HG02885 (cell line): ENCODE measurements around the gene TNFRSF1A.

Experiments used
- ATAC-seq: cut with Tn5 transposase; IDR thresholded peaks from one replicate; pipeline ENCODE4 v1.9.1; 2021; ENCODE audit warnings: mild to moderate bottlenecking; ENCODE audit not compliant: unreplicated experiment, poor library complexity

Gene TNFRSF1A

DNA sequence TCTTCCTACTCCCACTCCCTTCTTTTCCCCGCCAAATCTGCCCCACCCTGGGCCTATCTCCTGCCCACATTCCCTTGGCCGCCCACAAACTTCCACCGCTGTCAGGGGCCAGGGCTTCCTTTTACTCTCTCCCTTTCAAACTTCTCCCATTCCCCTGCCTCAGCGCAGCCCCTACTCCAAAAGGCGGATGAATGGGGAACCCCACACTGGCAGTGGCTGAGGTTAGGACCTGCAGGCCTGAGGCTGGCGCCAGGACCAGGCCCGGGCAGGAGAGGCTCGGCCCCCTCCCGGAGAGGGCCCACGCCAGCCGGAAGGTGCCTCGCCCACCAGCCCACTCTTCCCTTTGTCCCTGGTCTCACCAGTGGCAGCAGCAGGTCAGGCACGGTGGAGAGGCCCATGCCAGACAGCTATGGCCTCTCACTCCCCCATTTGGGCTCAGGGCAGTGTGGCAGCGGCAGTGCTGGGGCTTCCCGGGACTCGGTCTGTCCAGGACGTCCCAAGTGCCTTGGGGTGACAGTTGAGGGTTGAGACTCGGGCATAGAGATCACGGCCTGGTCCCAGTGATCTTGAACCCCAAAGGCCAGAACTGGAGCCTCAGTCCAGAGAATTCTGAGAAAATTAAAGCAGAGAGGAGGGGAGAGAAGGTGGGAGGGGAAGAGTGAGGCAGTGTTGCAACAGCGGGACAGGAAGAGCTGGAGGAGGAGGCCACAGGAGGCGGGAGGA is at the start of gene TNFRSF1A:
Gene TNFRSF1A (minus strand): TSS at position 660 of the 723 bp plus-strand sequence. CDS start 262 bp downstream, at position 398.
- no peak for ATAC-seq

DNA sequence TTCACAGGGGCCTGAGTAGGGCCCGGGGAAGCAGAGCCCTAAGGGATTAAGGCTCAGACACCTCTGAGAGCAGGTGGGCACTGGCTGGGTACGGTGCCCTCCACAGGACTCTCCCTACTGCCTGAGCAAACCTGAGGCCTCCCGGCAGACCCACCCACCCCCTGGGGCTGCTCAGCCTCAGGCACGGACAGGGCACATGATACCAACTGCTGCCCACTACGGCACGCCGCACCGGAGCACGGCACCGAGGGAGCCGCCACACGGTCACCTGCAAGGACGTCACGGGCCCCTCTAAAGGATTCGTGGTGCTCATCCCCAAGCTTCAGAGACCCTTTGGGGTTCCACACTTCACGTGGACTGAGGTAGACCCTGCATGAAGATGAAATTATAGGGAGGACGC is 49.1 kb upstream of the TNFRSF1A start:
- ATAC-seq, result no peak

DNA sequence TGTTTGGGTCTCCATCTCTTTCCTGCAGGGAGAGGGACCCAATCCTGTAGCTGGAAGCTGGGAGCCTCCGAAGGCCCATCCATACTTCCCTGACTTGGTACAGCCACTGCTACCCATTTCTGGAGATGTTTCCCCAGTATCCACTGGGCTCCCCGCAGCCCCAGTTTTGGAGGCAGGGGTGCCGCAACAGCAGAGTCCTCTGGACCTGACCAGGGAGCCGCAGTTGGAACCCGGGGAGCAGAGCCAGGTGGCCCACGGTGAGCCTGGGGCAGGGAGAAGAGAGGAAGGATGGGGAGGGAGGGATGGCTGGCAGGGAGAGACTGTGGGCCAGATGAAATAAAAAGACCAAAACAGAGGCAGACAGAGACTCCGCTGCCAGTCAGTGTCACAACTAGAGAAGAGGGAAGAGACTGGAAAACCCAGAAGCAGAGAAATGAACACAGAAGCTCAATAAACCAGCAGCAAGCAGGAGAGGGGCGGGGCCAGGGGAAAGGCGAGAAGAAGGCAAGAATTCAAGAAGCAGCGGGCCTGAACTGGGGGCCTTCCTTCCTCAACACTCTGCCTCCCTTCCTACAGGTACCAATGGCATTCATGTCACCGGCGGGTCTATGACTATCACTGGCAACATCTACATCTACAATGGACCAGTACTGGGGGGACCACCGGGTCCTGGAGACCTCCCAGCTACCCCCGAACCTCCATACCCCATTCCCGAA is 48.4 kb upstream of the TNFRSF1A start:
- no peak for ATAC-seq

DNA sequence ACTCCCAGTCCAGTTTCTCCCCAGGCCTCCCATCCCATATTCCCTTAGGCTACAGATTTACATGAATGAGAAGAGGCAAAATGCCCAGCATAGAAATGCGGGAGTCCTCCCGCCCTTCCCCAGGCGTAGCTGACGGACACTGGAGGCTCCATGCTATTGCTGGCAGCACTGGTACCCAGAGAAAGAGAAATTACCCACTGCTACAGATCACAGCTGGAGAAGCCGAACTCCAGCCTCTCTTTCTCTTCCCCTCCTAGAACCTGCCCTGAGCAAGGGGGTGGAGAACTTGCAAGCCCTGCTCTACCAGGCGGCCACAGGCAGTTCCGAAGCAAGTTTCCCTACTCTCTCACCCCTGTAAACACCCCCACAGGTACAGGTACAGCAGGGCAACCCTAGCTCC is 45.7 kb upstream of the TNFRSF1A start:
- ATAC-seq, result no peak

DNA sequence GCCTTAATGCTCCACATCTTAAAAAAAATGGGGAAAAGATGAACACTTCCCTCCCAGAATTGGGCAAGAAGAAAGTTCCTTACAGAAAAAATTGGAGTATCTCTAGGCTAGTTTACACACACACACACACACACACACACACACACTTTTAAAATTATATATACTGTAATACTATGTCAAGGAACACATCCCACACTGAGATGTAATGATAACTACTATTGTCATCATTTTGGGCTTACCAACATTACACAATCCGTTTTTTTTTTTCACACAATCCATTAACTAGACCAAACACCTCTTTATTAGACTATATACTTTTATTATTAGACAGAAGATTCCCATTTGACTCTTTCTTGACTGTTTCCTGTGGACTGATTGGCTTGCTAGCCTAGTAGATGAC is 44.6 kb upstream of the TNFRSF1A start:
- ATAC-seq, result no peak

DNA sequence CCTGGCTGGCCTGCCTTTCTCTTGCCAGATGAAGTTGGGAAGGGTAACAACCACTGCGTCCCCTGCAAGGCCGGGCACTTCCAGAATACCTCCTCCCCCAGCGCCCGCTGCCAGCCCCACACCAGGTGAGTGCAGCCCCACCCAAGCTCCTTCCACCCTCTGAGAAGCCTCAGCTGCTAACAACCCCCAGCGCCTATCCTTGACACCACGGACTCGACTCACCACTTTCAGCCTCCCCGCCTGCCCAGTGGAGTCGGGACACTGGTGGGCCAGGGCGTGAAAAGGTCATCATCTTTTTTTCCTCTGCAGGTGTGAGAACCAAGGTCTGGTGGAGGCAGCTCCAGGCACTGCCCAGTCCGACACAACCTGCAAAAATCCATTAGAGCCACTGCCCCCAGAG is 44.2 kb upstream of the TNFRSF1A start:
- ATAC-seq, result no peak

DNA sequence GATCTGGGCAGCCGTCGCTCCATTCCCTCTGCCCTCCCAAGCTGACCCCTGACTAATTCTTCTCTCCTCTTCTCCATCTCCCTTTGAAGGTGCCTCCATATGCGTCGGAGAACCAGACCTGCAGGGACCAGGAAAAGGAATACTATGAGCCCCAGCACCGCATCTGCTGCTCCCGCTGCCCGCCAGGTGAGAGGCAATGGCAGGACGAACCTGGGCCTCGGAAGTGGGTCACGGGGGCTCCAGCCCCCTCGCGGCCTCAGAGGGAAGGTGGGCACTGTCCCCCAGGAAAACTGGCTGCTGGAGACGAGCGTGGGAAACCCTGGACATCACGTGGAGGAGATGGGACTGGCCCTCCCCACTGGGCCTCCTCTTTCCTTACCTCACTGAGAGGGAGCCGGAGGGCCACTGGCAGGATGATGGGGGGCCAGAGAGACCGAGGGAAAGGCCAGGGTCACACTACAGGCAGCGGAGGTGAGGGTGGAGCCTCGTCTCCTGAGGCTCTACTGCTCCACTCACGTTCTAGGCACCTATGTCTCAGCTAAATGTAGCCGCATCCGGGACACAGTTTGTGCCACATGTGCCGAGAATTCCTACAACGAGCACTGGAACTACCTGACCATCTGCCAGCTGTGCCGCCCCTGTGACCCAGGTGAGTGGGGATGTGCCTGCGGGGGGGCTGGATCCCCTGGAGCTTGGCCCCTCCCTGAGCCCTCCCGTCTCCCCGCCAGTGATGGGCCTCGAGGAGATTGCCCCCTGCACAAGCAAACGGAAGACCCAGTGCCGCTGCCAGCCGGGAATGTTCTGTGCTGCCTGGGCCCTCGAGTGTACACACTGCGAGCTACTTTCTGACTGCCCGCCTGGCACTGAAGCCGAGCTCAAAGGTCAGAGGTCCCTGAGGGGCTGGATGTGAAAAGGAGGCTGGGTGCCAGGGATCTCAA is 42.9 kb upstream of the TNFRSF1A start:
- no peak for ATAC-seq

DNA sequence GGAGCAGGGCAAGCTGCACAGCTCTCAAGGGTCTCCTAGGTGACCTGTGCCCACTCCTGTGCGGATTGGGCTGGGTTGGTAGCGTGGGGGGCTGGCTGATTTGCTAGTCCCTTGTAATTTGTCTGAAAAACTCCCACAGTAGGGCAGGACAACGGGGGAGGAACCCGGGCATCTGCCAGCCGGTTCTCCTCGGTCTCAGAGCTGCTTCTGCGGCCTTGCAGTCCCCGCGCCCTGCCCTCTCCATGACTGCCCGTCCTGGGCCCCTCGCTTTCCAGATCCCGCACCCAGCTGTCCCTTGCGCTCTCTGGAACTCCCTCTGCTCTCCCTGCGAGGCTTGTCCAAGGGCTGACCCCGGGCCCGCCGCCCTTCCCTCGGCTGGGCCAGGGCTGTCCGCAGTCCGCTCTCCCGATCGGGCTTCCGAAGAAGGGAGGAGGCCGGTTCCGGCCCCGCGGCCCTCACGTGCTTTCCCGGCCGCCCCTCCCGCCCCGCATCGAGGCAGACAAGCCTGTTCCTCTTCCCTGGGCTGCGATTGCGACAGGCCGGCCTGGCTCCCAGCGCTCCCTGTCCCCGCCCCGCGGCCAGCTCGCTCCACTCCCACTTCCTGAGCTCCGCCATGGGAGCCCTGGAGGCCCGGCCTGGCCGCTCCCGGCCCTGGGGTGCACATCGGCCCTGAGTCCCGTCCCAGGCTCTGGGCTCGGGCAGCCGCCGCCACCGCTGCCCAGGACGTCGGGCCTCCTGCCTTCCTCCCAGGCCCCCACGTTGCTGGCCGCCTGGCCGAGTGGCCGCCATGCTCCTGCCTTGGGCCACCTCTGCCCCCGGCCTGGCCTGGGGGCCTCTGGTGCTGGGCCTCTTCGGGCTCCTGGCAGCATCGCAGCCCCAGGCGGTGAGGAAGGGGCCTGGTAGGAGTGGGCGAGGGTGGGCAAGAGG is 42.0 kb upstream of the TNFRSF1A start, which contains the start of gene LTBR:
Gene LTBR (plus strand): TSS at position 591 of the 927 bp plus-strand sequence. CDS start 197 bp downstream, at position 788.
- no peak for ATAC-seq

DNA sequence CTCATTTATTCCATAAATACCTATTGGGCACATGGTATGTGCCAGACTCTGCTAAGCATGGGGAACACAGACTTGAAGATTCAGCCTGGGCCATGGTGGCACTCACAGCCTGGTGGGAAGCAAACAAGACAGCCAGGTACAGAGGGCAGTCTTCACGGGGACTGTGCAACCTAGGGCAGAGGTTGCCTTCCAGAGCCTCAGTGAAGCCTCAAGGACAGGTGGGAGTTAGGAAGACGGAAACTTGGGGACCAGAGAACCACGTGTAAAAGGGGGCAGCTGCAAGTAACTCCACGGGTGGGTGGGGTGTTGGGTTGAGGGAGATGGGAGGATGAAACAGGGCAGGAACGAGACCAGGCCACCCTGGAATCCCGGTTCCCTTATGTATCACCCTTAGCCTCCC is 41.1 kb upstream of the TNFRSF1A start:
- ATAC-seq, result no peak

DNA sequence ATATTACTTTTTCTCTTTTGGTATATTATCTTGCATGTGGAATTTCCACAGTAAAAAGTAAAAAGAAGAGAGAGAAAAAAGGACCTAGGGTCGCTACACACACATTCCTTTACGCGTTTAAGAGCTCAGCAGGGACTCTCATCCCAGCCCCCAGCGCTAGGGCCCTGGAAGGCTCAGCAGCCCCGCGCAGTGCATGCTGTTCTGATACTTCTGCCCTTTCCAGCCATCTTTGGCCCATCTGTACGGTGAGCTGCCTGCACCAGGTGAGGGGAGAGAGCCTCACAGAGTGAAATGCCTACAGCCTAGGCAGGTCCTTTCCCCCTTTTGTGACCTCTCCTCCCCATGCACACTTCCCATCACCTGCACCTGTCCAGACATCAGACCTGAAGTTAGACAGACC is 40.5 kb upstream of the TNFRSF1A start:
- ATAC-seq, result no peak

DNA sequence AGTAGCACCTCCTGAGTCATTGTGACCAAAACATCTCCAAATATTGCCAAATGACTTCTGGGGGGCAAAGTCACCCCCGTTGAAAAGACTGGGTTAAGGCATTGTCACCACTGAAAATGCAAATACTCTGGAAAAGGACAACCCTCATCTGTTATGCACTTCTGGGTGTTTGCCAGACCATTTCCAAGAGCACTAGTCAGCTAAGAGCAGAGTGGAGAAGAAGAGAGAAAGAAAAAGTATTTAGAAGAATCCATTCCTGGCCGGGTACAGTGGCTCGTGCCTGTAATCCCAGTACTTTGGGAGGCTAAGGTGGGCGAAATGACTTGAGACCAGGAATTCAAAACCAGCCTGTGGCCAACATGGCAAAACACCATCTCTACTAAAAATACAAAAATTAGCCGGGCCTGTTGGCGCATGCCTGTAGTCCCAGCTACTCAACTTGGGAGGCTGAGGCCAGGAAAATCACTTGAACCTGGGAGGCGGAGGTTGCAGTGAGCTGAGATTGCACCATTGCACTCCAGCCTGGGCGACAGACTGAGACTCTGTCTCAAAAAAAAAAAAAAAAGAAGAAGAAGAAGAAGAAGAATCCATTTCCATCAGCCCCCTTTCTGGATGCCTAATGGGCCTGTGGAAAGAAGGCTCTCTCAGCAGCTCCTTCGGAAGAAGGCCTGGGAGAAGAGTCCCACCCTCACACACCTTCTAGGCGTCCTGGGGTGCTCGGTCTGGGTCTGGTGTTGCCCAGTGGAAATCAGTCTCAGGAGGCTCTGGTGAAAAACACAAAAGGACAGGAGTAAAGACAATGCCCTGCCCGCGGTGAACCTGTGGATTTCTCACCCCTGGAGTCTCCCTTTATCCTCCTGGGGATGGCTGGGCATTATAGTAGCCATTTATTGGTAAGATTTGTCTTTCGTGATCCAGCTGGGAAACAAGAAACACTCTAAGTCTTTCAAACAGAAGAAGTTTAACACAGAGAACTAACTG is 38.6 kb upstream of the TNFRSF1A start:
- ATAC-seq, result no peak

DNA sequence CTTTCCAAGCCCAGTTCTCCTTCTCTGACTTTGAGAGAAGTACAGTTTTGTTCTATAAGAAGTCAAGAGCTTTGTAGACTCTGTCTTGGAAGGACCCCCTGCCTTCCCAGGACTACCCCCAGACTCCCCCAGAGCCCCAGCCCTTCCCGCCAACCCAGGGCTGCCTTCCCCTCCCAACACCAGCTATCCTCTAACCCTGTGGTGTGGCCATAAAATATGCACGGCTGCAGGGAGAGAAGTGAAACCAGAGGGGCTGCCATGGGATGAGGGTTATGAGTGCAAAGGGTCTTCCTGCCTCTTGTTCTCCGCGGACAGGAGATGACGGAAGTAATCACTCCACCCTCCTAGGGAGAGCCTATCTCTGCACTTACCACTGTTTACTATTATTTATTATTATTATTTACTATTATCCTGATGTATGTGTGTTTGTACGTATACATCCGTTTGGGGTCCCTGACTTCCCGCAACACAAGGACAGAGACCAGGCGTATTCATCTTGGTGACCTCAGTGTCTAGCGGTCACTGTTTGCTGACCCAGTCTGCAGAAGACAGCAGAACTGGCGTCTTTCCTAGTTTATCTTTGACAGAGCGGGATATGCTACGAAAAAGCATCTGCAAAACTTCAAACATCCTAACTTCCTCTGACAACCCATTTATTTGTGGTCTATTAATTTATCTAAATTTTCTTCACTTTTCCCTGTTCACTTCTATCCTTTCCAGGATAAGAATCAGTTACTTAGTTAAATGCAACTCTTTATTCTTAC is 37.0 kb upstream of the TNFRSF1A start:
- no peak for ATAC-seq

DNA sequence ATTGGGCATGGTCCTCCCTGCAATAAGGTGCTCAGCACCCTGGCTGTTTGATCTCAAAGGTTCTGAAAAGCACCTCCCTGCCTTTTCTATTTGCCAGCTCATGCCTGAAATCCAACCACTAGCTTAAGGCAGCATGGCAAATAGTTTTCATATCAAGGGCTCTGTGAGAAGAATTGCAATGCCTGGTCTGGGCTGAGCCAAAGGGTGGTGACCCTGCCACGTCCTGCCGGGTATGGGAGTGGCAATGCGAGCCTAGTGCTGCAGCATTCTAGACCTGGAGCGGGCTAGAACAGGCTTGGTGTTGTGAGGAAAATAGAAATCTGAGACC is 35.8 kb upstream of the TNFRSF1A start:
- no peak for ATAC-seq

DNA sequence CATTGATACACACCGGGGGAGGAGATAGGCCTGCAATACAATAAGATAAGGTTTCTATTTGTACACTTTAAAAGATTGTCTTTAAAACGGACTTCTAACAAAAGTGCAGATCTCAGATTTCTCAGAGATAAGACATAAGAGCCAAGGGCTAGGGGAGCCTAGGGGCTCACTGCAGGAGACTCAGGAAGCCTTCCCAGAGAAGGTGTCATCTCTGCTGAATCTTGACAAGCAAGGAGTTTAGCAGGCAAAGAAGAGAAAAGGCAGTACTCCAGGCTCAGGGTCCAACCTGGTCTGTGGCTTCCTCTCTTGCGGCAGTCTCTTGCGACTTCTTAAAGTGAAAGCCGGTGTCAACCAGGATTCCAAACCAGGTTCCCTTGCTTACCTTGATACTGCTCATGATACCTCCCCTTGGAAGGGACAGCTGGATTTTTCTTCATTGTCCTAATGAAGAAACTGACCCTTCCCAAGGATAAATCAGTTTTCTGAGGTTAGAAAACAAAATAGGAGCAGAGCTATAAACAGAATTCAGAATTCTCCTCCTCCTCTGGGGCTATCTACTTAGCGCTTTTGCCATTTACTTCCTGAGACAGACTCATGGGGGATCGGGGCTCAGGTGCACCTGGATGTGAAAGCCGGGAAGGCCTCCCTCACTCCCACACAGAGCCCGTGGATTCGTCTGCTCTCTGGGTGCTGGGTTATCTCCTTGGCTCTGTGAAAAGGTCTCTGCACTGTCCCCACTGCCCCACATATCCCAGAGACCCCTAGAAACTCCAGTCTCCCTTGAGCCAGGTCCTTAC is 35.2 kb upstream of the TNFRSF1A start:
- ATAC-seq, result no peak

DNA sequence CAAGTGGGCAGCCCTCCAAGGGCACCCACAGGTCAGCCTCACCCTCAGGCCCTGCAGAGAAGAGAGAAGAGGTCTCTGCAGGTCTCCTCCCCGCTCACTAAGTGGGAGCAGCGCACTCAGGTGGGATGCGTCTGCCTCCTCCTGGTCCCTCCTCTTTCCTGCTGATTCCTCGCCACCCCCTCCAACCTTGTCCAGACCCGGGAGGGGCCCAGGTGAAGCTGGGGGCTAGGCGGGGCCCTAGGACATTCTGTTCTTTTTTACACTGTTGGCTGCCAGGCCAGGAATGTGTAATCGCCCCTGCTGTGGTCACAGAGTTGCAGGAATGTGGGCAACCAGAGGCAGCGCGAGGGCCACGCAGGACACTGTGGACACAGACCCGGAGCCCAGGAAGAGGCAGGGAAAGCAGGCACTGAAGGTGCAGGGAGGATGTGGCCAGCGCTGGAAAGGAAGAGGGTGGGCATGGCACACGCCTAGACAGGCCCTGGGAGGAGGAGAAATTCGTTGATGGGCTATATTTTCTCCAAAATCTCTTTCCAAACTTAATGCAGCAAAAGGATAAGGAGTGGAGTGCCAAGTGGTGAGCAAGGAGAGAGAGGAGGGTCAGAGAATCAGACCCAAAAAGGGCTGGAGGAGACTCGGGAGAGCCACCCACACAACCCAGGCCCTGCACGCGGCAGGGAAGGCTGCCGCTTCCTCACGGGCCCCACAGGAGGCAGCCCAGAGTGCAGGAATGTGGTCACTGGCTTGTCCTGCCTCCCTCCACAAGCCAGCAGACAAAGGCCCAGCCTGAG is 34.4 kb upstream of the TNFRSF1A start:
- ATAC-seq, result no peak

DNA sequence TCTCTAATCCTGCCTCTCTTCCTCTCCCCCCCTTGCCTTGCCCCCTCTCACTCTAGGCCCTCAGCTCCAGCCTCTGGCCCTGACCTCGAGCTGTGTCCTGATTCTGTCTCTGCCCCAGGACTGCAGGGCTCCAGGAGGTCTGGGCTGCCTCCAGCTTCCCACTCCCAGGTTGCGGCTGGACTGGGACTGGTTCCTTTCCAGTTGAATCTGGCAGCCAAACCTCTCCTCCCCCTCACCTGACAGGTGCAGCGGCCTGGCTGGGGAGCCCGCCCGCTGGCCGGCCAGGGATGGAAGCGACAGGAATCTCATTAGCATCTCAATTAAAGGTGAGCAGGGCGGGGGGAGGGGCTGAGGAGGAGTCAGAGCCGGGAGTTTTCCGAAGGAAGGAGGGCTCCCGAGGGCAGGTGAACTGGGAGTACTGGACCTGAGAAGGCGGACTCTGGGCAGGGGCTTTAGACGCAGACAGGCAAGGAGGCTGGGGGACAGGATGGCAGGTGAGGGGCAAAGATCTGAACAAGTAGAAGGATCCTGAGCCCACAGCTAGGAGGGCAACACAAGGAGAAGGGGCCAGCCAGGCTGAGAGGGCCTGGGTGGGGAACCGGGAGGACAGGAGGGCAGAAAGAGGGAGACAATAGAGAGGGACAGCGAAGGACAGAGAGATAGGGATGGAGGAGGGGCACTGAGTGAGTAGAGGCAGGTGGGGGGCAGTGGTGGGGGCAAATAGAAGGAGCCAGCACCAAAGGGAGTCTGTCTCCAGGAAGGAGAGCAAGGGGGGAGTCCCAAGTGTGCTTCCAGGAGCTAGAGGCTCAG is 33.6 kb upstream of the TNFRSF1A start, which contains the start of gene SCNN1A:
Gene SCNN1A (minus strand): TSS at position 295 of the 810 bp plus-strand sequence. CDS start 780 bp downstream, outside the sequence.
- no peak for ATAC-seq
